SU-DHL-6 (cell line): ENCODE results near the gene ZFAND2A.

Experiments
- CTCF ChIP-seq: fragments of 200-600 bp; sonication (generic); IDR thresholded peaks from one replicate; pipeline ENCODE4 v1.5.1; 2017; ENCODE audit warnings: antibody characterized with exemption, mild to moderate bottlenecking, low read length, moderate library complexity; ENCODE audit not compliant: insufficient read depth, poor library complexity, severe bottlenecking
- EZH2phosphoT487 ChIP-seq: fragments of 200-600 bp; sonication (generic), shearing (Covaris generic); conservative IDR thresholded peaks from 2 replicates; pipeline ENCODE4 v1.6.1; 2018; ENCODE audit warnings: mild to moderate bottlenecking, antibody characterized with exemption, low read length, moderate library complexity, mixed read lengths

GRCh38 chr7:1120791-1121190, 39.2 kb downstream of the ZFAND2A start:
- no peak for TF ChIP-seq CTCF
- TF ChIP-seq EZH2phosphoT487 = no peak
